Measurements from ENCODE around the gene ELMO2.
A peak's percentile ranks its signal among the peaks of the same experiment; 100 is the strongest.

ELMO2 gene

GRCh38 chr20:46406200-46406985 lies at the start of gene ELMO2:
TSS of gene ELMO2 (minus strand) at chr20:46406615. CDS start at chr20:46394482, 12,133 bp downstream.
- FAIRE-seq: peak; percentile 79

DNA sequence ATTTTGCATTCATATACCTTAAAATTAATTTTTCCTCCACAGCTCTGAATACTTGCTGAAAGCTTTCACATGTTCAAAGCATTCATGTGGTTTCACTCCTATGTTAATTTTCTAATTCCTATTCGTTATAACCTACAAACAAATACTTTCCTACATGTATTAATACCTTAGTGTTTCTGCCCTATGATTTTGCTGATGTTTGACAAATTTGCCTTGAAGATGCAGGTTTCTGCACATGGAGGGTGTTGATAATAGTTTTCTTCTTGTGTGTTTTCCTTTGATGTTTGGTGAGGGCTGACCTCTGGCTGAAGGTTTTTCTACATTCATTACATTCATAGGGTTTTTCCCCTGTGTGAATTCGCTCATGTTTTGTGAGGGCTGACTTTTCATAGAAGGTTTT lies 49.3 kb upstream of the ELMO2 start:
- no peak for FAIRE-seq

DNA sequence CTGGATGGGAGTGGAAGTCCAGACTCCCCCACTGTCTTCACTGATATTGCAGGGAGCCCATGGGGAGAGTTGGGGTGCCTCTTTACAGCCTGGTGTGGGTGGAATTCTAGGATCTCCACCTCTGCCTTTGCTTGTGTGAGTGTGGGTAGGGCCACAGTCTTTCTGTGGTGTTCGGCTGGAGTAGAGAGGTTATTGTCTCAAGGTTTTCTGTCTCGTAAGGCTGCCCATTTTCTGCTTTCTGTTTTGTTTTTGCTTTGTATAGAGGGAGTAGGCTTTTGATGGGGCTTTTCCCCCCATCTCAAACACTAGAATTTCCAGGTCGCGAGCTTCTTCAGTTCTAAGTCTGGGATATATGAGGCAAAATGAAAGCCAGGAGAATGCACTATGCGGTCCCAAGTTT lies 40.4 kb upstream of the ELMO2 start:
- no peak for FAIRE-seq

DNA sequence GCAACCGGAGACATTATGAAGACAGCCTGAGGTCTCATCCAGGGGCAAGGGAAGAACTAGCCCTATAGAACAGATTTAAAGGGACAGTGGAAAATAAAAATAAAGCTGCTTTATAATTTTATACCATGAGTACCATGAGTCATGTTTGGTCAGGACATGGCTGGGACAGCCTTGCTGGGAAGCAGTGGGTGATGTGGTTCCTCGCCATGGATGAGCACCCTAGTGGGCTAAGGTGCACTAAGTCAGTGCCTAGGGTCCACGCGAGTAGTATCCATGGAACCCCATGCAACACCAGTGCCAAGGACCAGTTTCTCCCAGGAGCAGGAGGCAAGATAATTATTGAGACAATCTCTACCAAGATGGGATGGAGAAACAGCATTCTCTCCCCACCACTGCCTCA lies 33.4 kb upstream of the ELMO2 start:
- no peak for FAIRE-seq

DNA sequence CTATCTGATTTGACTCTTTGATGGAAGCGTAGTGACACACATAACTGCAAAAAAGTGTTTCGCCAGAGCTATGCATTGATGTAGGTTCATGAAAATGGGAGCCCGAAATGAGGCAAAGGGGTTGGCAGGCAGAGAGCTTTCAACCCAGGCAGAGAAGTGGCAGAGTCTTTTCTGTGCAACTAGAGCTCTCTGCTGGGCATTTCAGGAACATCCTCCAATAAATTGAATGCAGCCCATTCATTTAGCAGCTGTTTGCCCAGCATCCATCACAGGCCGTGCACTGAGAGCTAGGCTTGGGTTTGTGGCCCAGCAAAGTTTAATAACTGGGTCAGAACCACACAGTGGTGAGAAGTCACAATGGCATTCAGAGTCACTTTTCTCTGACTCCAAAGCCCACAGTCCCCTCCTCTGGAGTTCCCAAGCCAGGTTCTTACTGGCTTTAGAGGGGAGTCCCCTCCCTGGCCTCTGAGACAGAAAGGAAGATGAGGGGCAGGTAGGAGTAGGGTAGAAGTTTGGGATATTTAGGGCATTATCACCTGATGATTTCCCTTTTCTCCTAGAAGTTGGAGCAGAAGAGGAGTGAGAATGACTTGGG lies 31.8 kb upstream of the ELMO2 start:
- FAIRE-seq: no peak

GRCh38 chr20:46435146-46435545 lies 28.7 kb upstream of the ELMO2 start:
- FAIRE-seq: no peak

GRCh38 chr20:46434597-46434996 lies 28.2 kb upstream of the ELMO2 start:
- no peak for FAIRE-seq

- FAIRE-seq: no peak
Measured at GRCh38 chr20:46433051-46433450, 26.6 kb upstream of the ELMO2 start.

DNA sequence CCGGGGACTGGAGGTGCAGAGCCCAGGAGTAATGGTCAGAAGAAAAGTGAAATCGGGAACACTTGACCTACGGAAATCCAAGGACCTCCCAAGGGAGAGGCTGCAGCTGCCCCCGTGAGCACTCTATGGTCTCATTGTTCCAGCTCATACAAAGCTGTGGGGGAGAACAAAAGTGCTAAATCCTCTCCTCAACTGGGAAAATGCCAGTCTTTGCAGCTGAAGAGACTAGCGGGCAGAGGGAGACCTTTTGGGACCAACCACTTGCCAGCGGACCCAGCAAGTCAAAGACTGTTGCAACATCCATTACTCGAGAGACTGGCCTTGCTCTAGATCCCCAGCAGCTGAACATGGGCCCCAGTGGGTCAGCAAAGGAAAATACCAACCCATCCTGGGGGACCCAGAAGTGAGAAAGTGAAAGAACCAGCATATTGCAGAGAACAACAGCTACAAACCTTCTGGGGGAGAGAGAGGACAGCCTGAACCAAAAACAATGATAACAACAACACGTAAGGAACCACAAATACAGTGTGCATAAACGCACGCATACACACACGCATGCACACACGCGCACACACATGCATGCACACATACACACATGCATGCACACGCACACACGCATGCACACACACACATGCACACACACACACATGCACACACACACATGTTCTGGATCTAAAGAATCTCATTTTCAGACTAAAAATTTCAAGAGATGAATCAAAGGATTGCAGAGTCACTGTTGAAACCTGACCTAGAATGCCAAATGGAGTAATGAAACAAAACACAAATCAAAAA lies 24.7 kb upstream of the ELMO2 start:
- no peak for FAIRE-seq

GRCh38 chr20:46427384-46427783 lies 21.0 kb upstream of the ELMO2 start:
- no peak for FAIRE-seq

- no peak for FAIRE-seq
Measured at GRCh38 chr20:46423882-46424482, 17.6 kb upstream of the ELMO2 start.

DNA sequence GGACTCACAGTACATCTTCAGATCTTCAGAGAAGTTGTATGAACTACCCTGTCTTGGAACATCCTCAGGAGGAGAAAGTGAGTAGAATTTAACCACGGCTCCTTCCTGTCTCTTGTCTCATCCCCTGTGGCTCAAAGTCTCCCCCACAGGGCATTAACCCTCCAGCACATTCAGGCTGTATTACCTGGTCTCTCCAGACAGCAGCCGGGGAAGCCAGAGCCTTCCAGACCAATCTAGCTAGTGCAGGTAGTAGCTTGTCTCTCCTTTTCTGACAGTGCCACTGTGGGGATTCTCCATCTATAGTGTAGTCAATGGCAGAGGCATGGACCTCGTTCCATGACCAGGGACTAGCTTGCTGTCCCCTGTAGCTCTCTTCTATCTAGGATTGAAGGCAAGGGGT lies 16.9 kb upstream of the ELMO2 start:
- no peak for FAIRE-seq

GRCh38 chr20:46420878-46421277 lies 14.5 kb upstream of the ELMO2 start:
- FAIRE-seq: no peak

- FAIRE-seq: peak; percentile 70
Measured at GRCh38 chr20:46419882-46420281, 13.5 kb upstream of the ELMO2 start.

DNA sequence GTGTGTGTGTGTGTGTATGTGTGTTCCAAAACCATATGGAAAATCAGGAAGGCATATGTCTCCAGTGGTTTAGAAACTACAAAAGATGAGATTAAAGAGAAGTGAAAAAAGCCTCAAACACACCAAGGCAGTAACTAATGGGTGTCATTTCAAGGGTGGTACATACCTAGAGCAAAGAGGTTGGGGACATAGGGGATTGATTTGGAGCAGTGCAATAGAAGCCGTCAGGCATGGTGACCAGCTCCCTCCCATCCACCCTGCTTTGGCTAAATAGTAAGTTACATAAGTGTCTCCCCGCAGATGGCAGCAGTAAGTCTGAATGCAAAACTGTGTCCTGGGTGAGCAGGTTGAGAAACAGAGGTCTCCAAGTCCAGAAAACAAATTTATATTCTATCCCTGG lies 10.4 kb upstream of the ELMO2 start:
- FAIRE-seq: no peak

DNA sequence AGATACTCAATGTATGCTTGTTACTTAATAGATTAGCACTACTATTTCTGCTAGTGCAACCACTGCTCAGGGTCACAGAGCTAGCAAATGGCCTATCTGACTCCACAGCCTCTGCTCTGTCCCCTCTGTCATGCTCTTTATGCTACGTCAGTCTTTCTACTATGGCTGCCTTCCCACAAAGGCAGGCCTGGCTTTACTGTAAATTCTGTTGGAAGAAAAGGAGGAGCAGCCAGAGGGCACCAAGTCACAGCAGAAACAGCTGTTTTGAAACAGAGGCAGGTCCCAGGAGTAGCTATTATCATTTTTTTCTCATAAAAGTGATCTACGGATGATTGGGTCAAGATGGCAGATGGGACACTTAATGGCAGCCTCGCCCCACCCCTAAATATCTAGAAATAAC lies 10.0 kb upstream of the ELMO2 start:
- FAIRE-seq: no peak

DNA sequence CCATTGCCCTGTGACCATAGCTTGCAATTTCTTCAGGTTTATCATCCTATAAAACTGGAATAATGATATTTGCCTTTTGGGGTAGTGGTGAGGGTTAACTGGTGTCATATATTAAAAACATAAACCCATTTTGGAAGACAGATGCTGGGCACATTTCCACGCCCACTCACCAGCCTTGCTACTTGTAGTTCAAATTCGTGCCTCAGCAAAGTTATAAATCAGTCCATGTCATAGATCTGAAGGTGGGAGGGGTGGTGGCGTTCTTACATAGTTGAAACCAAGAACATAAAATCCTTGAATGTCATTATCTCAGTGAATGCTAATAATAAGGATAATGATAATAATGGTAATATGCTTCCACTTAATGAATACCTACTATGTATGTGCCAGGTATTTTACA lies 9.4 kb upstream of the ELMO2 start:
- FAIRE-seq: no peak

DNA sequence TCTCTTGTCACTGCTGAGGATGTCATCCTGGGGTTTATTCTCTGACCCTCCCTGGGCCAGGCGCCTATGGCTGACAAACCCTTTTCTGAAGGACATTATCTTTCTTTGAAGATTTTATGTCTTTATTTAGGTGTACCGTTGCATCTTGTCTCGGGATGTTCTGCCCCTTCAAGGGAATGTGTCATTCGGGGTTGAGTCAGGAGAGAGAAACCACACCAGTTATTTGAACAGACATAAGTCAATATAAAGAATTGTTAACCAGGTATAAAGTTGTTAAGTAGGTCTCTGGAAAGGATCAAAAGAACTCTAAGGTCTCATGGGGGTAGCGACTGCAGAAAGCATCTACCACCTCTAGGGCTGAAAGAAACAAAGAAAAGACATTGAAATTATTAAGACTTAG lies 8.2 kb upstream of the ELMO2 start:
- no peak for FAIRE-seq

DNA sequence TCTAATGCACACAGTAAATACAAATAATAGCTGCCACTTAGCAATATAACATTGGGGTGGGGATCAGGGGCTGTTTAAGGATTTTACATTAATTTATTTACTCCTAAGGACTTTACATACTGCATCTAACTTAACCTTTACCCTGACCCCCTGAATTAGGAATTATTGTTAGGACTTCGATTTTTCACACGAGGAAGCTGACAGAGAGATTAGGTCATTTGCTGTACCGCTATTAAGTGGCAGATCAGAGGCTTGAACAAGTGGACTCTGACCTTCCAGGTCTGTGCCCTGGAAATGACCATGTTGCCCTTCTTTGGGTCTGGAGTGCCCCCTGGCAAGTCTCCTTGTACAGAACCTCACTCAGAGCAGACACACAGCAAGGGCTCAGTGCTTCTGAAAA lies 5.2 kb upstream of the ELMO2 start:
- FAIRE-seq: no peak

DNA sequence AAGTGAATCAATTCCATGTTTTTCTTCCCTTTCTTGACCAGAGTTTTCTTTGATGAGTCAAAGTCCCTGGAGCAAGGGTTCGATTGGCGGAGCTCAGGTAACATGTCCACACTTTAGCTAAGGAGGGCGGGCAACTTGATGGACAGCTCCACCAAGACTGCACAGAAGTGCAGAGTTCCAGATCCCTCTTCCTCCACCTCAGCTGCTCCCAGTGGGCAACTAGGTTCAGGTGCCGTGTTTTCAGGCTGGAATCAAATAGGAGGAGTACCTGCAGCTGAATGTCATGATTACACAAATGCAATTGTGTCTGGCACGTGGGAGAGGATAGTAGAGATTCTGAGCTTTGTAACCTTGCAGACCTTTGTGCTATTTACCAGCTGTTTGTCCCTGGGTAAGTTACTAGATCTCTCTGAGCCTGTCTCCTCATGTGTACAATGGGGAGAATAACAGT lies 1.9 kb upstream of the ELMO2 start:
- FAIRE-seq: no peak

DNA sequence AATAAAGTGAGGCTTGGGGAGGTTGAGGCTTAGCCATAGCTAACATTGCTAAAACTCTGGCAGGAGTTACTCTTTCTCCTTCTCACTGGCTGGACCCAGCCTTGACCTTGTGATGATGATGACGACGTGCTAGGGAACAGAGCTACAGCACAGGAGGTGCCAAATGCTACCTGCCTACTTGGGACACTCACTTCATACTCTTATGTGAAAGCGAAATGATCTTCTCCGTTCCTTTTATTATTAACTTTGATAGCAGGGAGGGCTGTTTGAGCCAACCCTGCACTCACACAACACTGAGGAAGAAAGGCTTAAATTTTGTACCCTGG lies 1.2 kb upstream of the ELMO2 start:
- no peak for FAIRE-seq

DNA sequence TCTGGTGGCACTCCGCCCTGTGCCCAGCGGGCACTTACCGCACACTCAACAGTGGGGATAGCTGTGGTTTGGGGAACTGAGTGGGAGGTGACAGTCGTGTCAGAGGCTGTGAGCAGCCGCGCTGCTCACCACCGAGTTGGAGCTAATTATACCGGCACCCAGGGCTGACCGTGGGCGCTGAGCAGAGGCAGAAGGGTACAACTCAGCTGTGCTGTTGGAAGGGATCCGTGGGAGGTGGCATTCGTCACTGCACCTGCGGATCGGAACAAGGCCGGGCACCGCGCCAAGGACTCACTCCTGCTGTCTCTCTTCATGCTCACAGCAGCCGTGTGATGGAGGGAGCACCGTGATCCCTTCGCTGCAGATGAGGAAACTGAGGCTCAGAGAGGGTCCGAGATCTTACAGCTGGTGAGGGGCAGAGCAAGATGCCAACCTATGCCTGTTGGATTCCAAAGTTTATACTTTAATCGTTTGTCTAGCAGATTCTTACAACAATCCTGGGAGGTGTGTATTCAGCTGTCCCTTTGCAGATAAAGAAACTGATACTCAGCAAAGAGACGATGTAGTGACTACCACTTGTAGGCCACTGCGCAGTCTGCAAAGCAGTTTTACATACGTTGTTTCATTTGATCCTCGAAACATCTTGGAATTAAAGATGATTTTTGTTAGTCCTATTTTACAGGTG lies 713 bp upstream of the ELMO2 start:
- FAIRE-seq: no peak

DNA sequence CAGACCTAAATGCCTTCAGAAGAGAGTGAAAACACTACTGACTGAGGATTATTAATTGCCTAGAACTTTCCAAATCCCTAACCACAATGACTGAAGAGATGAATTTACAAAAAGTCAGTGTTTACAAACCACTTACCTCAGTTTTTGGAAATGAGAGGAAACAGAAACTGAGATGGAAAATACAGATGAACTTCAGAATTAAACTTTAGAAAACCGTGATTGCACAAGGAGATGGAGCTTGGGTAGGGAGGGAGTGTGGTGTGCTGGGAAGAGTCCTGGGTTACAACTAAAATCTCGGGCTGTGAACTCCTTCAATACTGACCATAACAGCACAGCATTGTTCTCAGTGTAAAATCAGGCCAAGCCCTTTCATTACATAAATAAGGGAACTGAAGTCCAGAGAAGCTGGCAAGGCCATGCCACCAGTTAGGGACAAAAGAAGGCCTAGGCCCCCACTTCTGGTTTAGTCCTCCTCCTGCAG lies 4.0 kb downstream of the ELMO2 start:
- FAIRE-seq: no peak
